Stimulated activated CD4-positive, alpha-beta T cell treated with anti-CD3 and anti-CD28 coated beads, Interleukin-4, amount 100 ng/mL, for 24 hours (primary cell): ENCODE measurements around the gene CYP17A1.
"Not testable (repeated sequence)": the region's sequence is repeated elsewhere in the genome, so short reads cannot be mapped to it uniquely, and the experiment has no call there.

Experiments
- DNase-seq: peaks from one replicate; pipeline ENCODE4 v3.0.0-alpha.2; 2020

The CYP17A1 gene

GRCh38 chr10:102835007-102835482, 2.2 kb downstream of the CYP17A1 start:
- DNase-seq, result peak; percentile 82

DNA sequence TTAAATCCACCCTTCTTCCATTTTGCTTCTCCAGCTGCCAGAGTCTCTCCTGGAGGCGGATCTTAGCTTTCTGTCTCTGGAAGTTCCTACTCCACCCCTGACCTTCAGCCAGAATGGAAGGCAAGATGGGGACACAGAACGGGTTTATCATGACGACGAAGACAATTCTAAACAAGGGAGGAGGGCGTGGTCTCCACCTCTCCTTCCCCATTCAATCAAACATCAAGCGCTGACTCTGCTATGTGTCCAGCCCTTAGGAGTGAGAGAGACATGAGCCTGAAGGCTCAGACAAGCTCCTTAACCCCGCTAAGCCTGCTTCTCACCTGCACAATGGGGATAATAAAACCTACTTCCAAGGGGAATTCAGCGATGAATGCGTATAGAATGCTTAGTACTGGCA, 3.1 kb downstream of the CYP17A1 start:
- no peak for DNase-seq

- DNase-seq, result no peak
These were observed 4.2 kb downstream of the CYP17A1 start for GRCh38 chr10:102832987-102833386.

GRCh38 chr10:102832248-102832647, 5.0 kb downstream of the CYP17A1 start:
- no peak for DNase-seq

DNA sequence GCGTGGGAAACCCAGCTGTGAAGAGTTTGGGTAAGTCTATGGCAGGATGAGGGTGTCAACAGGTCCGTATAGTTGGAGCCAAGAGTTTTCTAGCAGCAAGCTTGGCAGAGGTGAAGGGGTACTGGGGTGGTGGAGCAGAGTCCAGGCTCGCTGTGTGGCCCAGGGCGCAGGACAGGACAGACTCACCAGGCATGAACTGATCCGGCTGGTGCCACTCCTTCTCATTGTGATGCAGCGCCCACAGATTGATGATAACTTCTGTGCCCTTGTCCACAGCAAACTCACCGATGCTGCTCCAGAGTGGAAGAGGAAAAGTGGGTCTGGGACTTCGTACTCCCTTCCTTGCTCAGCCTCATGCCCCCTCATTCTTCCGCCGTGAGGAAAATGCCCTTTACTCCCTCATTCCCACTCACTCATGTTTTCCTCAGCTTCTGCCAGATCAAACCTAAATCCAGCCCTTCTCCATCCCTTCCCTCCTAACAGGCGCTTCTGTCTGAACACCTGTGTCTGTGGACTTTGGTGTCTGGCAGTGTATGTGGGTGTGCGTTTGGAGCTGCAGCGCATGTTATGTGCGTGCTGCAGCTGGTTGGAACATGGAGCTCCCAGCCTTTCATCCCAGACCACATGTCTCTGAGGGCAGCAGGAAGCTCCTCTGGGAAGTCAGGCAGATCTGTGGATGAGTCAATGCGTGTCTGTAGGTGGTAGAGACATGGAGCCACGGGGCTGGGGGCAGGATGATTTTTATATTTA, 5.7 kb downstream of the CYP17A1 start:
- no peak for DNase-seq

DNA sequence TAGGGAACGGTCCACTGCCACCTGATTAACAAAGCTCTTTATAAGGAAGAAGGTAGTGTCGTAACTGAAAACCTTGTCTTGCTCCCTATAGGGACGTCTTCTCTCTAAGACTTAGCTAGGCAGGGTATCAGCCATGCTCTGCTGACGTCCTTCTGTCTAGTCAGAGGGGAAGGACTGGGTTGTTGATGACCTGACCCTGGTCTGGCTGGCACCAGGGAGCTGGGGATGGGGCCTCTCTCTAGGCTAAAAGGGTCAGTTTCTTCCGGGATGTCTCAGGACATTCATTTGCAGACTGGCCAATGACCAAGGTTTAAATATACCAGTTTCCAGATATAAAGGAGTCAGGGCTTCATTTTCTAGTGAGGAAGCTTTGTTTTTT, 9.6 kb downstream of the CYP17A1 start:
- DNase-seq, result no peak

DNA sequence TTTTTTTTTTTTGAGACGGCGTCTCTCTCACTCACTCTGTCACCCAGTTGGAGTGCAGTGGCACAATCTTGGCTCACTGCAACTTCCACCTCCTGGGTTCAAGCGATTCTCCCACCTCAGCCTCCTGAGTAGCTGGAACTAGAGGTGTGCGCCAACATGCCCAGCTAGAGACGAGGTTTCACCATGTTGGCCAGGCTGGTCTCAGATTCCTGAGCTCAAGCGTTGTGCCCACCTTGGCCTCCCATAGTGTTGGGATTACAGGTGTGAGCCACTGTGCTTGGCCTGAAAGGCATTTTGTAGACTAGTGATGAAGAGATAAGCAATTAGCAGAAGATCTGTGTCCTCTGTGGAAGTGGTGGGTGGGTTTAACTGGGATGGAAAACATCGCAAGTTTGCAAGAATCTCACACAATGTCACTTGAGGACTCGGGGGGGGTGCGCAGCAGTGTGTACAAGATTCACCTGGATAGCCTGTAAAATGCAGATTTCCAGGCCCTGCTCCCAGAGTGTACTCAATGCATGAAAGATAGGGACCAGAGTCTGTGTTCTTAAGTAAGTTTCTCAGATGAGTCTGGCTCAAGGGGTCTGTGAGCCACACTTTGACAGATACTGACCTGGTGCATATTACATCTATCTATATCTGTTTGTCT, 10.9 kb downstream of the CYP17A1 start:
- DNase-seq, result no peak

DNA sequence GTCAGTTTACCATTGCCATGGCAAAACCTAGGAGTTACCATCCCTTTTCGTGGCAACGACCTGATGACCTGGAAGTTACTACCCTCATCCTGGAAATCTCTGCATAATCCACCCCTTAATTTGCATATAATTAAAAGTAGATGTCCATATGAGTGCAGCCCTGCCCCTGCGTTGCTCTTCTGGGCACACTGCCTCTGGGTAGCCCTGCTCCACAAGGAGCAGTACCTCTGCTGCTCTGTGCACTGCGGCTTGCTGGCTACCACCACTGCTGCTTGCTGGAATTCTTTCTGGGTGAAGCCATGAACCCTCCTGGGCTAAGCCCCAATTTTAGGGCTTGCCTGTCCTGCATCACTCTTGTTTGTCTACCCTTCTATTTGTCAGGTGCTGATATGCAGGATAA, 12.5 kb downstream of the CYP17A1 start:
- no peak for DNase-seq

DNA sequence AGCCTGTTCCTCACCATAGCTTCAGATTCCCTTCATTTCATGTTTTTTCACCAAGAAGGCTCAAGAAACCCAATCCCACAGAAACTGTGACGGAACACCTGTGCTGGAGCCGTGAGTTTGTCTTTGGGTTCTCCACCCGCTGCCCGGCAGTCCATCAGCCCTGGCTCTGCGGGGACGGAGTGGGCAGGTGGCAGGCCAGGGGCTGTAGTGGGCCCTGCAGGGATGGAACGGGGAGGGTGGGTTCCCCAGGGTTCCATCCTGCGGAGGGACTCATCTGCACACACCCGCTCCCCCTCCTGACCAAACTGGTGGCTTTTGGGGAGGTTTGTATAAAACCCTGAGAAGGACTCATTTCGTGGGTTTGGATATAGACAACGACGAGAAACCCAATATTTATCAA, 15.0 kb downstream of the CYP17A1 start:
- no peak for DNase-seq

- not testable (repeated sequence) for DNase-seq
These were observed 17.2 kb downstream of the CYP17A1 start for GRCh38 chr10:102820008-102820407.

GRCh38 chr10:102819054-102819453, 18.2 kb downstream of the CYP17A1 start:
- no peak for DNase-seq

- DNase-seq, result no peak
These were observed 20.0 kb downstream of the CYP17A1 start for GRCh38 chr10:102817175-102817574.

- no peak for DNase-seq
These were observed 21.2 kb downstream of the CYP17A1 start for GRCh38 chr10:102815790-102816549.

GRCh38 chr10:102814873-102815661, 22.1 kb downstream of the CYP17A1 start:
- no peak for DNase-seq

GRCh38 chr10:102814453-102814871, 22.8 kb downstream of the CYP17A1 start:
- no peak for DNase-seq

- no peak for DNase-seq
These were observed 23.3 kb downstream of the CYP17A1 start for GRCh38 chr10:102813734-102814452.

DNA sequence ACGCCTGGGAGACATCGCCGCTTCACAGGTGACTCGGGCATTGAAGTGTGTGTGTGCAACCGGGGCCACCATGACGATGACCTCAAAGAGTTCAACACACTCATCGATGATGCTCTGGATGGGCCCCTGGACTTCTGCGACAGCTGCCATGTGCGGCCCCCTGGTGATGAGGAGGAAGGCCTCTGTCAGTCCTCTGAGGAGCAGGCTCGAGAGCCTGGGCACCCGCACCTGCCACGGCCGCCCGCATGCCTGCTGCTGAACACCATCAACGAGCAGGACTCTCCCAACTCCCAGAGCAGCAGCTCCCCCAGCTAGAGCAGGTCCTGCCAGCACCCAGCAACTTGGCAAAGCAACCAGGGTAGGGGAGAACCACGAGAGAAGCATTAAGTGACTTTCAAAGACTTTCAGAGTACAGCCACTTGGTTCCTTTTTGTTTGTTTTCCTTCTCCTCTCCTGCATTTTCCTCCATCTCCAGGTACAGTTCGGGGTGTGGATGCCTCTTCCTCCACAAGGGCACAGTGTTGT, 24.1 kb downstream of the CYP17A1 start:
- no peak for DNase-seq

DNA sequence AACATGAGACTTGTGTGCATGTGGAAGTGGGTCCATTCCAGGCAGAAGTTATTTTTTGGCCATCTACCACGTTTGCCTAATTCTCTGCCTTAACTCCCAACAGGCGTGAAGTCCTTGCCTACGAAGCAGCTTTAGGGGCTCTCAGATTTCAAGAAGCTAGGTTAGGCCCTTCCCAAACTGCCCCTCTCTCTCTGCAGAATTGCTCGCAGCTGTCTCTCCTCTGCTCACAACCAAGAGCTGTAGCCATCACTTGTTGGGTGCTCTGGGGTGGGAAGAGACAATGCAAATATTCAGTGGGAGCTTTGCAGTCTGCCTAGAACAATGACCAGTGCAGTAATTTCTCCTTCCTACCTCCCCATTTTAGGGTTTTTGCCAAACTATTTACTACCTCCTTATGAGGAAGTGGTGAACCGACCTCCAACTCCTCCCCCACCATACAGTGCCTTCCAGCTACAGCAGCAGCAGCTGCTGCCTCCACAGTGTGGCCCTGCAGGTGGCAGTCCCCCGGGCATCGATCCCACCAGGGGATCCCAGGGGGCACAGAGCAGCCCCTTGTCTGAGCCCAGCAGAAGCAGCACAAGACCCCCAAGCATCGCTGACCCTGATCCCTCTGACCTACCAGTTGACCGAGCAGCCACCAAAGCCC, 24.9 kb downstream of the CYP17A1 start:
- DNase-seq, result no peak

DNA sequence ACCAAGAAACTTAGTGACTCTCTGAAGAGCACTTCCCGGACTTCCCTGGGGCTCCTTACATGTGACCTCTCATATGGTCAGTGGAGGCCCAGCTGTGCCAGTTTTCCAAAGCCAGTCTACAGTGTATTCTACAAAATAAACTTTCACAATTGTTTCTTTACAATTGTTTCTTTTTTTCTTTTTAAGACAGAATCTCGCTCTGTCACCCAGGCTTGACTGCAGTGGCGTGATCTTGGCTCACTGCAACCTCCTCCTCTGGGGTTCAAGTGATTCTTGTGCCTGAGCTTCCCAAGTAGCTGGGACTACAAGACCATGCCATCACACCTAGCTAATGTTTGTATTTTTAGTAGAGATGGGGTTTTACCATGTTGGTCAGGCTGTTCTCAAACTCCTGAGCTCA, 25.9 kb downstream of the CYP17A1 start:
- no peak for DNase-seq

- DNase-seq, result no peak
These were observed 28.8 kb downstream of the CYP17A1 start for GRCh38 chr10:102808380-102808779.

DNA sequence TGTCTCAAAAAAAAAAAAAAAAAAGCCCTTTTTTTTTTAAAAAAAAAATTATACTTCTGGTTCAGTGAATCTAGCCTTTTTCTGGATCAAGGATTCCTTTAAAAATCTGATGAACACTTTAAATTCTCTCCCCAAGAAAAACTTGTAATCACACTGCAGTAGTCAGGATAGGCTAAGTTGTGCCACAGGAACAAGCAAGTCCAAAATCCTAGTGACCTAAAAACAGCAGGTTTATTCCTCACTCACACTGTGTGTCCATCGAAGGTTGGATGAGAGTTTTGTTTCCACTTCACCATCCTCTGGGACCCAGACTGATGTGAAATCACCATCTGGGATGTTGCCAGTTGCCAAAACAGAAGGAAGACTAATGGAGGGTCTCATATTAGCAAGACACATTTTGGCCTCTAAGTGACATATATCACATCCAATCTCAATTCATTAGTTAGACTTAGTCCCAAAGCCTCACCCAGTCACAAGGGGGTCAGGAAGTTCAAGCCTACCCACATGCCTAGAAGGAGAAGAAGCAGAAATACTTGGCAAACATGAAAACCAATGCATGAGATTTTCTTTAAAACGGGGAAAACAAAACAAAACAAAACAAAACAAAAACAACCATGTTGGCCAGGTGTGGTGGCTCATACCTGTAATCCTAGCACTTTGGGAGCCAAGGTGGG, 32.7 kb downstream of the CYP17A1 start:
- DNase-seq, result no peak
